ENCODE results near the gene CD4. TPM values are rescaled to one million over a fixed set of nuclear protein-coding genes. Genes with fewer than 3 reads are reported as not detected.

Gene CD4
- total RNA-seq, 1 experiment from 2014 or later = not detected

GRCh38 chr12:6745741-6746525 is 43.4 kb upstream of the CD4 start:
- intact Hi-C loops (cut with micrococcal nuclease) = no loop called here
- no peak for TF ChIP-seq CTCF (IDR thresholded peaks at IDR 0.05; ENCODE audit: unreplicated experiment)
- ChIA-PET CTCF (interaction anchor here (0.9 to 1.6 kb wide), 4 partner anchors 20 to 125 kb away, joined by 3 to 6 read pairs (median 4); partner anchors contain the start of gene PTMS), POLR2A (interaction anchor here (0.6 to 3.7 kb wide), 10 partner anchors 7 to 198 kb away, joined by 3 to 31 read pairs (median 3); partner anchors contain the start of genes C12orf57, COPS7A, MLF2 and PTMS)
- Mint-ChIP-seq H3K27ac (ENCODE audit: low read depth, unreplicated experiment) (peak overlapping the region; percentile 69), H3K27me3 (ENCODE audit: insufficient read depth, unreplicated experiment) (no peaks in the 10 kb centered on the region), H3K9me3 (ENCODE audit: unreplicated experiment) (no peaks in the 10 kb centered on the region), H3K36me3 (ENCODE audit: insufficient read depth, unreplicated experiment) (peaks cover 41% of the 10 kb centered on the region), H3K4me3 (ENCODE audit: unreplicated experiment) (no peak overlapping the region), H3K4me1 (ENCODE audit: insufficient read depth, unreplicated experiment) (peaks cover 12% of the 10 kb centered on the region)
- DNase-seq (ENCODE audit: unreplicated experiment) = peak; percentile 46
- no TSS peak for BruUV-seq (replicated peaks)

GRCh38 chr12:6747216-6747615 is 42.1 kb upstream of the CD4 start:
- POLR2A ChIA-PET = interaction anchor here (1.0 to 1.6 kb wide), 3 partner anchors 23 to 196 kb away, joined by 3 read pairs; partner anchors contain the start of genes C12orf57, COPS7A and RNU7-1
- peak overlapping the region; percentile 20 for H3K27ac Mint-ChIP-seq (ENCODE audit: low read depth, unreplicated experiment)
- peaks cover 18% of the 10 kb centered on the region for H3K4me1 Mint-ChIP-seq (ENCODE audit: insufficient read depth, unreplicated experiment)
- no TSS peak for BruUV-seq (replicated peaks)
- H3K4me3 Mint-ChIP-seq (ENCODE audit: unreplicated experiment) = no peak overlapping the region
- DNase-seq (ENCODE audit: unreplicated experiment) = no peak
- no peaks in the 10 kb centered on the region for H3K27me3 Mint-ChIP-seq (ENCODE audit: insufficient read depth, unreplicated experiment)
- H3K9me3 Mint-ChIP-seq (ENCODE audit: unreplicated experiment) = no peaks in the 10 kb centered on the region
- CTCF ChIA-PET = interaction anchor here (0.6 to 1.6 kb wide), 4 partner anchors 14 to 441 kb away, joined by 3 to 6 read pairs (median 4); partner anchors contain the start of gene PTMS
- no peak for TF ChIP-seq CTCF (IDR thresholded peaks at IDR 0.05; ENCODE audit: unreplicated experiment)
- H3K36me3 Mint-ChIP-seq (ENCODE audit: insufficient read depth, unreplicated experiment) = peaks cover 46% of the 10 kb centered on the region
- intact Hi-C loops (cut with micrococcal nuclease) = no loop called here

DNA sequence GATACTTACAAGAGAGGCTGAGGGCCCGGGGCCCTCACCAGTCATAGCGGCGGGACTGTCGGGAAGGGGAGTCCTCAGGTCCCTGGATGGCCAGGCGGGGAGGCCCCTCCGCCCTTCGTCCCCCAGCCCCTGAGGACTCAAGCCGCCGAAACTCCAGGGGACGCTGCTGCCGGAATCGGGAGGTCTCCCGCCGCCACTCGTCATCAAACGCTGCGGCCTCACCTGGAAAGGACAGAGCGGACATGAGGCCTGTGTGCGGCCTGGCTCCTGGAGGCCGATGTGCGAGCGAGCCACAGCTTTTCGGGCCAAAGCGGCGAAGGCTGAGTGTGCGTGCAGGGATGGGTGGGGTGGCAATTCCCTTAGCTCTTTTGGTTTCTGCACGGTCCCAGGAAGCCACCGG is 40.6 kb upstream of the CD4 start:
- no peak overlapping the region for H3K4me3 Mint-ChIP-seq (ENCODE audit: unreplicated experiment)
- TF ChIP-seq CTCF (IDR thresholded peaks at IDR 0.05; ENCODE audit: unreplicated experiment) = no peak
- intact Hi-C loops (cut with micrococcal nuclease) = no loop called here
- no peak overlapping the region for H3K27ac Mint-ChIP-seq (ENCODE audit: low read depth, unreplicated experiment)
- BruUV-seq (replicated peaks) = no TSS peak
- POLR2A ChIA-PET = no interaction called here
- no peak for DNase-seq (ENCODE audit: unreplicated experiment)
- H3K4me1 Mint-ChIP-seq (ENCODE audit: insufficient read depth, unreplicated experiment) = peaks cover 18% of the 10 kb centered on the region
- H3K9me3 Mint-ChIP-seq (ENCODE audit: unreplicated experiment) = no peaks in the 10 kb centered on the region
- no peaks in the 10 kb centered on the region for H3K27me3 Mint-ChIP-seq (ENCODE audit: insufficient read depth, unreplicated experiment)
- CTCF ChIA-PET = no interaction called here
- H3K36me3 Mint-ChIP-seq (ENCODE audit: insufficient read depth, unreplicated experiment) = peaks cover 51% of the 10 kb centered on the region

- intact Hi-C loops (cut with micrococcal nuclease) = no loop called here
- no TSS peak for BruUV-seq (replicated peaks)
- Mint-ChIP-seq H3K27ac (ENCODE audit: low read depth, unreplicated experiment) (peak overlapping the region; percentile 49), H3K36me3 (ENCODE audit: insufficient read depth, unreplicated experiment) (peaks cover 51% of the 10 kb centered on the region), H3K4me1 (ENCODE audit: insufficient read depth, unreplicated experiment) (peaks cover 11% of the 10 kb centered on the region), H3K9me3 (ENCODE audit: unreplicated experiment) (no peaks in the 10 kb centered on the region), H3K27me3 (ENCODE audit: insufficient read depth, unreplicated experiment) (no peaks in the 10 kb centered on the region), H3K4me3 (ENCODE audit: unreplicated experiment) (no peak overlapping the region)
- TF ChIP-seq CTCF (IDR thresholded peaks at IDR 0.05; ENCODE audit: unreplicated experiment) = no peak
- ChIA-PET CTCF (no interaction called here), POLR2A (interaction anchor here (4.1 kb wide), 1 partner anchor 15 kb away, joined by 46 read pairs; no protein-coding TSS in a partner anchor)
- no peak for DNase-seq (ENCODE audit: unreplicated experiment)
These were observed 38.8 kb upstream of the CD4 start for GRCh38 chr12:6750506-6750905.
